Liver (tissue), 3 donors: ENCODE results near the gene LYST.

Experiments
- ATF3 ChIP-seq: IDR thresholded peaks from 2 replicates; pipeline ENCODE4 v1.6.1; 2016; ENCODE audit warnings: antibody characterized with exemption
- EGR1 ChIP-seq, 2 donors: IDR thresholded peaks; 2 replicates each; pipeline ENCODE4 v1.6.1; 2016 to 2018; ENCODE audit warnings: antibody characterized with exemption in 2 of 2, low read depth in 2 of 2
- FOXA1 ChIP-seq: IDR thresholded peaks from 2 replicates; pipeline ENCODE4 v1.6.1; 2016; ENCODE audit warnings: antibody characterized with exemption
- GABPA ChIP-seq, 2 donors: IDR thresholded peaks in 1 of 2; conservative IDR thresholded peaks in 1 of 2; 2 replicates each; pipeline ENCODE4 v1.6.1; 2016; ENCODE audit warnings: antibody characterized with exemption in 2 of 2, mild to moderate bottlenecking in 1 of 2, moderate library complexity in 1 of 2
- HNF4G ChIP-seq: IDR thresholded peaks from 2 replicates; pipeline ENCODE4 v1.6.1; 2016; ENCODE audit warnings: antibody characterized with exemption
- MAX ChIP-seq: IDR thresholded peaks from 2 replicates; pipeline ENCODE4 v1.6.1; 2016; ENCODE audit warnings: antibody characterized with exemption
- NR2F2 ChIP-seq: IDR thresholded peaks from 2 replicates; pipeline ENCODE4 v1.6.1; 2016; ENCODE audit warnings: antibody characterized with exemption
- RAD21 ChIP-seq, 2 donors: IDR thresholded peaks; 2 replicates each; pipeline ENCODE4 v1.6.1; 2016; ENCODE audit warnings: antibody characterized with exemption in 2 of 2, mild to moderate bottlenecking in 2 of 2
- RXRA ChIP-seq, 2 donors: IDR thresholded peaks; 2 replicates each; pipeline ENCODE4 v1.6.1; 2017 to 2018; ENCODE audit warnings: antibody characterized with exemption in 2 of 2, mild to moderate bottlenecking in 1 of 2
- SP1 ChIP-seq: IDR thresholded peaks from 2 replicates; pipeline ENCODE4 v1.6.1; 2018; ENCODE audit warnings: antibody characterized with exemption, mild to moderate bottlenecking
- TAF1 ChIP-seq: conservative IDR thresholded peaks from 2 replicates; pipeline ENCODE4 v1.6.1; 2016; ENCODE audit warnings: antibody characterized with exemption, mild to moderate bottlenecking
- YY1 ChIP-seq: IDR thresholded peaks from 2 replicates; pipeline ENCODE4 v1.6.1; 2016; ENCODE audit warnings: antibody characterized with exemption, mild to moderate bottlenecking
- TF ChIP-seq, protein P1 (sequence below): fragments of 150-350 bp; IDR thresholded peaks from 2 replicates; pipeline ENCODE4 v1.5.1; 2017; ENCODE audit warnings: improper control_type of control experiment, low read depth, low read length; ENCODE audit not compliant: missing input control
- TF ChIP-seq, protein P2 (sequence below): IDR thresholded peaks from 2 replicates; pipeline ENCODE4 v1.6.1; 2016; ENCODE audit warnings: antibody characterized with exemption, mild to moderate bottlenecking
- donor health status: healthy.
- donor health status: healthy.

- TF ChIP-seq RAD21 (IDR thresholded peaks at IDR 0.05): no peak
- TF ChIP-seq, protein P1, sequence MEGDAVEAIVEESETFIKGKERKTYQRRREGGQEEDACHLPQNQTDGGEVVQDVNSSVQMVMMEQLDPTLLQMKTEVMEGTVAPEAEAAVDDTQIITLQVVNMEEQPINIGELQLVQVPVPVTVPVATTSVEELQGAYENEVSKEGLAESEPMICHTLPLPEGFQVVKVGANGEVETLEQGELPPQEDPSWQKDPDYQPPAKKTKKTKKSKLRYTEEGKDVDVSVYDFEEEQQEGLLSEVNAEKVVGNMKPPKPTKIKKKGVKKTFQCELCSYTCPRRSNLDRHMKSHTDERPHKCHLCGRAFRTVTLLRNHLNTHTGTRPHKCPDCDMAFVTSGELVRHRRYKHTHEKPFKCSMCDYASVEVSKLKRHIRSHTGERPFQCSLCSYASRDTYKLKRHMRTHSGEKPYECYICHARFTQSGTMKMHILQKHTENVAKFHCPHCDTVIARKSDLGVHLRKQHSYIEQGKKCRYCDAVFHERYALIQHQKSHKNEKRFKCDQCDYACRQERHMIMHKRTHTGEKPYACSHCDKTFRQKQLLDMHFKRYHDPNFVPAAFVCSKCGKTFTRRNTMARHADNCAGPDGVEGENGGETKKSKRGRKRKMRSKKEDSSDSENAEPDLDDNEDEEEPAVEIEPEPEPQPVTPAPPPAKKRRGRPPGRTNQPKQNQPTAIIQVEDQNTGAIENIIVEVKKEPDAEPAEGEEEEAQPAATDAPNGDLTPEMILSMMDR: no peak
- TF ChIP-seq TAF1: no peak
- no peak for TF ChIP-seq FOXA1
- no peak for TF ChIP-seq YY1
- TF ChIP-seq, protein P2, sequence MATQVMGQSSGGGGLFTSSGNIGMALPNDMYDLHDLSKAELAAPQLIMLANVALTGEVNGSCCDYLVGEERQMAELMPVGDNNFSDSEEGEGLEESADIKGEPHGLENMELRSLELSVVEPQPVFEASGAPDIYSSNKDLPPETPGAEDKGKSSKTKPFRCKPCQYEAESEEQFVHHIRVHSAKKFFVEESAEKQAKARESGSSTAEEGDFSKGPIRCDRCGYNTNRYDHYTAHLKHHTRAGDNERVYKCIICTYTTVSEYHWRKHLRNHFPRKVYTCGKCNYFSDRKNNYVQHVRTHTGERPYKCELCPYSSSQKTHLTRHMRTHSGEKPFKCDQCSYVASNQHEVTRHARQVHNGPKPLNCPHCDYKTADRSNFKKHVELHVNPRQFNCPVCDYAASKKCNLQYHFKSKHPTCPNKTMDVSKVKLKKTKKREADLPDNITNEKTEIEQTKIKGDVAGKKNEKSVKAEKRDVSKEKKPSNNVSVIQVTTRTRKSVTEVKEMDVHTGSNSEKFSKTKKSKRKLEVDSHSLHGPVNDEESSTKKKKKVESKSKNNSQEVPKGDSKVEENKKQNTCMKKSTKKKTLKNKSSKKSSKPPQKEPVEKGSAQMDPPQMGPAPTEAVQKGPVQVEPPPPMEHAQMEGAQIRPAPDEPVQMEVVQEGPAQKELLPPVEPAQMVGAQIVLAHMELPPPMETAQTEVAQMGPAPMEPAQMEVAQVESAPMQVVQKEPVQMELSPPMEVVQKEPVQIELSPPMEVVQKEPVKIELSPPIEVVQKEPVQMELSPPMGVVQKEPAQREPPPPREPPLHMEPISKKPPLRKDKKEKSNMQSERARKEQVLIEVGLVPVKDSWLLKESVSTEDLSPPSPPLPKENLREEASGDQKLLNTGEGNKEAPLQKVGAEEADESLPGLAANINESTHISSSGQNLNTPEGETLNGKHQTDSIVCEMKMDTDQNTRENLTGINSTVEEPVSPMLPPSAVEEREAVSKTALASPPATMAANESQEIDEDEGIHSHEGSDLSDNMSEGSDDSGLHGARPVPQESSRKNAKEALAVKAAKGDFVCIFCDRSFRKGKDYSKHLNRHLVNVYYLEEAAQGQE: no peak
- TF ChIP-seq ATF3: no peak
- TF ChIP-seq RXRA (IDR thresholded peaks at IDR 0.05): no peak
- no peak for TF ChIP-seq EGR1 (IDR thresholded peaks at IDR 0.05; ENCODE audit: low read depth in 2 of 2)
- TF ChIP-seq HNF4G: no peak
- TF ChIP-seq NR2F2: no peak
- no peak for TF ChIP-seq SP1
- no peak for TF ChIP-seq MAX
- TF ChIP-seq GABPA (IDR thresholded peaks at IDR 0.05 in 1 of 2, conservative IDR thresholded peaks at IDR 0.05 in 1 of 2): no peak
Measured at GRCh38 chr1:235671992-235672391, 194.7 kb downstream of the LYST start.
